HepG2 (cell line): ENCODE measurements around the gene ANKRD12. TPM values are rescaled to one million over a fixed set of nuclear protein-coding genes. Genes with fewer than 3 reads are reported as not detected.

Experiments
- ATAC-seq: fragments of 200-7000 bp; cut with Tn5 transposase; 3 replicates; pipeline ENCODE4 v1.9.1; 2020; ENCODE audit warnings: mild to moderate bottlenecking, moderate library complexity
- BruUV-seq: library from RNA; stranded (reverse); fragments of 400-500 nt; replicated peaks from 2 replicates; lab custom pipeline; 2021; lab: Mats Ljungman, UMichigan
- CTCF ChIA-PET: fragments of 300-600 bp; formaldehyde crosslinking; extraction: SDS; loops from one replicate; lab custom pipeline; 2021; ENCODE audit warnings: low total read pairs, inconsistent platforms, low intra/inter-chr PET ratio; lab: Yijun Ruan, JAX
- POLR2A ChIA-PET: fragments of 350-600 bp; sonication (Branson Sonifier 250); formaldehyde crosslinking; loops from one replicate; lab custom pipeline; 2020; ENCODE audit warnings: antibody characterized with exemption, inconsistent platforms; lab: Yijun Ruan, JAX
- DNase-seq: peaks from one replicate; pipeline ENCODE4 v3.0.0-alpha.2; 2015; ENCODE audit warnings: low spot score
- FAIRE-seq: peaks from 3 replicates; lab custom pipeline; 2011; peaks lifted over from hg19 to GRCh38; lab: Jason Lieb, UNC
- H2AFZ ChIP-seq: one replicate; pipeline ENCODE4 v1.6.1; 2011; ENCODE audit warnings: low read length, inconsistent platforms
- H3K27ac ChIP-seq: fragments of 300-600 bp; 3 replicates; pipeline ENCODE4 v1.8.0; 2011; ENCODE audit warnings: mixed run types, mild to moderate bottlenecking, mixed read lengths, low read length, inconsistent platforms; ENCODE audit not compliant: insufficient read depth; ENCODE audit errors: extremely low read length
- H3K27me3 ChIP-seq, 2 experiments: fragments of 200-600 bp in 1 of 2; 2 replicates in 1 of 2; 3 replicates in 1 of 2; pipeline versions ENCODE4 v1.6.0 to v1.8.0; 2011; ENCODE audit warnings: low read length in 2 of 2, mild to moderate bottlenecking in 2 of 2, moderate library complexity in 2 of 2, inconsistent platforms in 1 of 2; ENCODE audit not compliant: insufficient read depth in 2 of 2, control insufficient read depth in 1 of 2
- H3K36me3 ChIP-seq, 2 experiments: fragments of 200-600 bp in 1 of 2; replicated peaks in 1 of 2; 2 replicates in 1 of 2; 3 replicates in 1 of 2; pipeline versions ENCODE4 v1.5.1 to v1.8.0; 2011; ENCODE audit warnings: low read length in 2 of 2, inconsistent platforms in 1 of 2; ENCODE audit not compliant: insufficient read depth in 2 of 2, control insufficient read depth in 1 of 2
- H3K4me1 ChIP-seq: 2 replicates; pipeline ENCODE4 v1.5.1; 2012; ENCODE audit warnings: low read length, inconsistent platforms; ENCODE audit not compliant: insufficient read depth
- H3K4me2 ChIP-seq: 2 replicates; pipeline ENCODE4 v1.6.0; 2011; ENCODE audit warnings: low read depth, low read length, inconsistent platforms
- H3K4me3 ChIP-seq, 3 experiments: fragments of 200-600 bp in 1 of 3; sonication (generic), shearing (Covaris generic) in 1 of 3; replicated peaks in 1 of 3; 2 replicates each; pipeline ENCODE4 v1.5.1; 2011 to 2016; ENCODE audit warnings: low read length in 3 of 3, inconsistent platforms in 2 of 3, low read depth in 2 of 3, mild to moderate bottlenecking in 2 of 3, control low read depth in 1 of 3, mixed read lengths in 1 of 3; ENCODE audit not compliant: insufficient read depth in 1 of 3
- H3K79me2 ChIP-seq: one replicate; pipeline ENCODE4 v1.6.1; 2011; ENCODE audit warnings: low read length, inconsistent platforms; ENCODE audit not compliant: insufficient read depth
- H3K9ac ChIP-seq: 2 replicates; pipeline ENCODE4 v1.6.0; 2011; ENCODE audit warnings: mild to moderate bottlenecking, low read depth, low read length, inconsistent platforms; ENCODE audit not compliant: insufficient read depth
- H3K9me3 ChIP-seq: 2 replicates; pipeline ENCODE4 v1.5.1; 2012; ENCODE audit warnings: mild to moderate bottlenecking, low read length
- H4K20me1 ChIP-seq: 2 replicates; pipeline ENCODE4 v1.6.0; 2011; ENCODE audit warnings: inconsistent platforms, mild to moderate bottlenecking, low read length, moderate library complexity; ENCODE audit not compliant: insufficient read depth
- BATF2 ChIP-seq: sonication (generic); formaldehyde crosslinking; IDR thresholded peaks from 2 replicates; pipeline ENCODE4 v1.8.0; 2022; ENCODE audit warnings: mild to moderate bottlenecking, missing genetic modification reagents, moderate library complexity
- BCL3 ChIP-seq: sonication (generic); formaldehyde crosslinking; IDR thresholded peaks from 2 replicates; pipeline ENCODE4 v1.5.1; 2020; ENCODE audit warnings: mild to moderate bottlenecking, missing genetic modification reagents, moderate library complexity
- ETV6 ChIP-seq: sonication (generic); formaldehyde crosslinking; conservative IDR thresholded peaks from 2 replicates; pipeline ENCODE4 v1.4.0; 2020; ENCODE audit warnings: missing genetic modification reagents
- KLF12 ChIP-seq: sonication (generic); formaldehyde crosslinking; IDR thresholded peaks from 2 replicates; pipeline ENCODE4 v1.4.0; 2020; ENCODE audit warnings: missing genetic modification reagents, borderline replicate concordance
- KLF13 ChIP-seq: sonication (generic); formaldehyde crosslinking; IDR thresholded peaks from 2 replicates; pipeline ENCODE4 v1.4.0; 2020; ENCODE audit warnings: mild to moderate bottlenecking, missing genetic modification reagents
- MTA1 ChIP-seq: sonication (generic); formaldehyde crosslinking; IDR thresholded peaks from 2 replicates; pipeline ENCODE4 v1.4.0; 2020; ENCODE audit warnings: missing genetic modification reagents, mild to moderate bottlenecking, borderline replicate concordance
- NR2C2 ChIP-seq: sonication (generic); formaldehyde crosslinking; IDR thresholded peaks from 2 replicates; pipeline ENCODE4 v1.4.0; 2020; ENCODE audit warnings: missing genetic modification reagents, mild to moderate bottlenecking, moderate library complexity, borderline replicate concordance
- PHF21A ChIP-seq: sonication (generic); formaldehyde crosslinking; IDR thresholded peaks from 2 replicates; pipeline ENCODE4 v1.5.0; 2020; ENCODE audit warnings: mild to moderate bottlenecking, missing genetic modification reagents
- POLR2AphosphoS2 ChIP-seq: IDR thresholded peaks from 2 replicates; pipeline ENCODE4 v1.6.1; 2011; ENCODE audit warnings: low read depth, low read length, improper control_type of control experiment
- POLR2G ChIP-seq: fragments of 200-400 bp; formaldehyde crosslinking; IDR thresholded peaks from 2 replicates; pipeline ENCODE4 v1.6.1; 2018; ENCODE audit warnings: mild to moderate bottlenecking, low read depth, low read length, moderate library complexity
- PREB ChIP-seq: sonication (generic); formaldehyde crosslinking; IDR thresholded peaks from 2 replicates; pipeline ENCODE4 v1.4.0; 2020; ENCODE audit warnings: missing genetic modification reagents
- ZNF343 ChIP-seq: sonication (generic); formaldehyde crosslinking; IDR thresholded peaks from 2 replicates; pipeline ENCODE4 v1.4.0; 2020; ENCODE audit warnings: mild to moderate bottlenecking, missing genetic modification reagents
- ZNF510 ChIP-seq: sonication (generic); formaldehyde crosslinking; IDR thresholded peaks from 2 replicates; pipeline ENCODE4 v1.4.0; 2020; ENCODE audit warnings: low read depth, mild to moderate bottlenecking, missing genetic modification reagents
- ZNF800 ChIP-seq: sonication (generic); formaldehyde crosslinking; IDR thresholded peaks from 2 replicates; pipeline ENCODE4 v1.4.0; 2020; ENCODE audit warnings: missing genetic modification reagents
- WGBS: methylation state at CpG from one replicate; pipeline ENCODE4 v1.1.6; 2017; ENCODE audit warnings: low lambda C conversion rate; 5-methylcytosine and 5-hydroxymethylcytosine counted together
- in situ Hi-C: cut with HindIII; loops from 2 replicates; pipeline ENCODE4 v1.10.0; 2017; ENCODE audit warnings: low pct_unique_long_range_greater_than_20kb; ENCODE audit not compliant: extremely low pct_ligation_motif_present
- intact Hi-C: fragments of 100-400 bp; cut with micrococcal nuclease; formaldehyde crosslinking; loops from one replicate; pipeline ENCODE4 v1.10.0; 2022; ENCODE audit not compliant: unreplicated experiment
- polyA plus RNA-seq, 8 experiments: library from polyadenylated mRNA; depleted of rRNA in 3 of 8; stranded (reverse) in 7 of 8; unstranded in 1 of 8; fragments of >200 nt; fragmentation: Illumina TruSeq in 4 of 8; extraction: Trizol in 4 of 8; gene quantifications; 2 replicates each; pipeline versions ENCODE4 v1.2.1 to v1.2.3, GENCODE V29; 2011 to 2016; ENCODE audit warnings: low read depth in 4 of 8, missing spikeins in 1 of 8, mixed read lengths in 1 of 8; ENCODE audit not compliant: insufficient read depth in 1 of 8
- total RNA-seq, 5 experiments: library from RNA; depleted of rRNA; stranded (reverse); fragments of >200 nt; fragmentation: Illumina TruSeq; extraction: Trizol; gene quantifications; 2 replicates each; pipeline ENCODE4 v1.2.3, GENCODE V29; 2016; ENCODE audit warnings: low read depth in 1 of 5

ANKRD12 gene
- total and polyA plus RNA-seq, 2 of the 13 experiments (the other 11 are each of a cell fraction or from before 2014, with no cell fraction given): 6.0 to 23.2 TPM

- ATAC-seq (no peak), DNase-seq (no peak), FAIRE-seq (no peak)
- H2AFZ ChIP-seq: no peak overlapping the region
- H3K27me3 ChIP-seq: no peaks in the 10 kb centered on the region
- 28% methylated on average over 2 of the region's 2 CpGs for WGBS
- H3K9ac ChIP-seq: no peak overlapping the region
- no peak overlapping the region for H3K4me3 ChIP-seq
- ChIA-PET CTCF (no interaction called here), POLR2A (no interaction called here)
- 0 out of 2 replicates have a peak, but pooled peaks cover 10% of the 10 kb centered on the region for H3K4me1 ChIP-seq
- in situ Hi-C loops (loop anchor here (25.0 kb wide), 1 partner anchor 263 kb away; no protein-coding TSS in a partner anchor), intact Hi-C loops (no loop called here)
- H3K4me2 ChIP-seq: no peak overlapping the region
- no peaks in the 10 kb centered on the region for H3K9me3 ChIP-seq
- no peaks in the 10 kb centered on the region for H3K79me2 ChIP-seq
- H4K20me1 ChIP-seq: no peaks in the 10 kb centered on the region
- H3K36me3 ChIP-seq: no peaks in the 10 kb centered on the region
- no peak for TF ChIP-seq ZNF343
- no peak for TF ChIP-seq PHF21A
- no peak for TF ChIP-seq BATF2 (CRISPR knock-in tag)
- TF ChIP-seq POLR2AphosphoS2: no peak
- no peak for TF ChIP-seq NR2C2 (CRISPR knock-in tag)
- no peak overlapping the region for H3K27ac ChIP-seq
- BruUV-seq: no TSS peak
Observed at GRCh38 chr18:9325716-9326115, 189.1 kb downstream of the ANKRD12 start.

- no peaks in the 10 kb centered on the region for H3K79me2 ChIP-seq
- H3K36me3 ChIP-seq: no peaks in the 10 kb centered on the region
- CTCF ChIA-PET: no interaction called here
- in situ Hi-C loops: loop anchor here (25.0 kb wide), 1 partner anchor 266 kb away; no protein-coding TSS in a partner anchor
- ATAC-seq (no peak), DNase-seq (no peak), FAIRE-seq (no peak)
- 55% methylated on average over 2 of the region's 2 CpGs for WGBS
- H3K4me1 ChIP-seq: peaks cover 7% of the 10 kb centered on the region; the same call in 1 of the 2 replicates
- H4K20me1 ChIP-seq: no peaks in the 10 kb centered on the region
- intact Hi-C loops: no loop called here
- BruUV-seq: no TSS peak
- no peak overlapping the region for H3K4me3 ChIP-seq
- H3K9ac ChIP-seq: no peak overlapping the region
- no peaks in the 10 kb centered on the region; a peak in 2 of 5 replicates for H3K27me3 ChIP-seq
- H3K9me3 ChIP-seq: no peaks in the 10 kb centered on the region
- H3K27ac ChIP-seq: no peak overlapping the region
- POLR2A ChIA-PET: no interaction called here
- H2AFZ ChIP-seq: no peak overlapping the region
- no peak overlapping the region for H3K4me2 ChIP-seq
- TF ChIP-seq KLF12 (CRISPR knock-in tag) (no peak), ZNF510 (no peak), POLR2G (no peak), MTA1 (CRISPR knock-in tag) (no peak), ETV6 (CRISPR knock-in tag) (no peak), BCL3 (no peak), PREB (CRISPR knock-in tag) (no peak), ZNF800 (CRISPR knock-in tag) (no peak), KLF13 (CRISPR knock-in tag) (no peak)
Observed at GRCh38 chr18:9328776-9329175, 192.2 kb downstream of the ANKRD12 start.
